GM12875 (cell line): ENCODE measurements around the gene GINS2.

ENCODE experiments used
- H3K4me3 ChIP-seq: one replicate; pipeline ENCODE4 v1.5.1; 2011; ENCODE audit warnings: low read depth, low read length, control low read depth
- CTCF ChIP-seq: IDR thresholded peaks from 2 replicates; pipeline ENCODE4 v1.5.1; 2011; ENCODE audit warnings: low read depth, mild to moderate bottlenecking, control low read depth, inconsistent platforms, low read length, moderate library complexity, borderline replicate concordance; ENCODE audit not compliant: insufficient read depth

GINS2 gene

GRCh38 chr16:85675251-85675874, 13.4 kb downstream of the GINS2 start:
- peak; percentile 23; the same call in 1 of the 2 replicates for TF ChIP-seq CTCF
- no peak overlapping the region for H3K4me3 ChIP-seq

- H3K4me3 ChIP-seq, result no peak overlapping the region
- TF ChIP-seq CTCF, result no peak
Observed at GRCh38 chr16:85674828-85675227, 13.9 kb downstream of the GINS2 start.

GRCh38 chr16:85674418-85674755, 14.4 kb downstream of the GINS2 start:
- TF ChIP-seq CTCF, result no peak
- H3K4me3 ChIP-seq, result no peak overlapping the region

GRCh38 chr16:85673529-85674417, 15.0 kb downstream of the GINS2 start:
- no peak for TF ChIP-seq CTCF
- H3K4me3 ChIP-seq, result no peak overlapping the region

- no peak overlapping the region for H3K4me3 ChIP-seq
- TF ChIP-seq CTCF, result no peak
Observed at GRCh38 chr16:85670840-85671239, 17.9 kb downstream of the GINS2 start.

- TF ChIP-seq CTCF, result no peak
Observed at GRCh38 chr16:85668676-85669424, 19.9 kb downstream of the GINS2 start.

More at GRCh38 chr16:85668676-85669424, 19.9 kb downstream of the GINS2 start:
- H3K4me3 ChIP-seq, result no peak overlapping the region
